Measurements from ENCODE around the gene RRAD.
"Not testable (repeated sequence)": the region's sequence is repeated elsewhere in the genome, so short reads cannot be mapped to it uniquely, and the experiment has no call there.

The RRAD gene

GRCh38 chr16:66925322-66925840 is at the start of gene RRAD:
Gene RRAD, minus strand, starts transcription at chr16:66925535. Its CDS starts 356 bp downstream, at chr16:66925179.
- DNase-seq (ENCODE audit: low spot score) = no peak

GRCh38 chr16:66974932-66975246 is 49.6 kb upstream of the RRAD start:
- DNase-seq (ENCODE audit: low spot score) = not testable (repeated sequence)

- not testable (repeated sequence) for DNase-seq (ENCODE audit: low spot score)
Observed at GRCh38 chr16:66974156-66974931, 49.0 kb upstream of the RRAD start.

- DNase-seq (ENCODE audit: low spot score) = no peak
Observed at GRCh38 chr16:66973716-66974115, 48.4 kb upstream of the RRAD start.

GRCh38 chr16:66972983-66973382 is 47.6 kb upstream of the RRAD start:
- no peak for DNase-seq (ENCODE audit: low spot score)

- no peak for DNase-seq (ENCODE audit: low spot score)
Observed at GRCh38 chr16:66970775-66971720, 45.7 kb upstream of the RRAD start.

- no peak for DNase-seq (ENCODE audit: low spot score)
Observed at GRCh38 chr16:66968847-66969246, 43.5 kb upstream of the RRAD start.

GRCh38 chr16:66964049-66964448 is 38.7 kb upstream of the RRAD start:
- DNase-seq (ENCODE audit: low spot score) = no peak

- no peak for DNase-seq (ENCODE audit: low spot score)
Observed at GRCh38 chr16:66961914-66962313, 36.6 kb upstream of the RRAD start.

GRCh38 chr16:66961065-66961744 is 35.9 kb upstream of the RRAD start, which contains the start of gene CES3:
Gene CES3, plus strand, starts transcription at chr16:66961266. Its CDS starts 42 bp downstream, at chr16:66961308.
- DNase-seq (ENCODE audit: low spot score) = peak; percentile 78

GRCh38 chr16:66960270-66960669 is 34.9 kb upstream of the RRAD start:
- DNase-seq (ENCODE audit: low spot score) = no peak

- no peak for DNase-seq (ENCODE audit: low spot score)
Observed at GRCh38 chr16:66959704-66960161, 34.4 kb upstream of the RRAD start.

- no peak for DNase-seq (ENCODE audit: low spot score)
Observed at GRCh38 chr16:66958857-66959703, 33.7 kb upstream of the RRAD start.

GRCh38 chr16:66956154-66956457 is 30.8 kb upstream of the RRAD start:
- not testable (repeated sequence) for DNase-seq (ENCODE audit: low spot score)

- not testable (repeated sequence) for DNase-seq (ENCODE audit: low spot score)
Observed at GRCh38 chr16:66955363-66956153, 30.2 kb upstream of the RRAD start.

- DNase-seq (ENCODE audit: low spot score) = peak; percentile 69
Observed at GRCh38 chr16:66954097-66954659, 28.8 kb upstream of the RRAD start.

GRCh38 chr16:66953462-66954096 is 28.2 kb upstream of the RRAD start:
- DNase-seq (ENCODE audit: low spot score) = peak; percentile 25

GRCh38 chr16:66952430-66953110 is 27.2 kb upstream of the RRAD start:
- DNase-seq (ENCODE audit: low spot score) = no peak
